Keratinocyte (primary cell): ENCODE results near the gene PIN1.

Experiments
- CTCF ChIP-seq, 3 experiments: IDR thresholded peaks in 1 of 3; conservative IDR thresholded peaks in 1 of 3; optimal IDR thresholded peaks in 1 of 3; 2 replicates in 2 of 3; 3 replicates in 1 of 3; pipeline versions ENCODE3 to v1.5.1; 2011; ENCODE audit warnings: low read length in 3 of 3, mild to moderate bottlenecking in 3 of 3, moderate library complexity in 2 of 3, control low read depth in 1 of 3, inconsistent platforms in 1 of 3; ENCODE audit not compliant: insufficient read depth in 2 of 3; ENCODE audit errors: extremely low read depth in 1 of 3
- EZH2 ChIP-seq: IDR thresholded peaks from one replicate; pipeline ENCODE4 v1.6.1; 2012; ENCODE audit warnings: inconsistent platforms, mild to moderate bottlenecking, low read length, moderate library complexity

GRCh38 chr19:9860407-9860806 is 25.3 kb downstream of the PIN1 start:
- TF ChIP-seq CTCF (optimal IDR thresholded peaks at IDR 0.05 in 1 of 3, IDR thresholded peaks at IDR 0.05 in 1 of 3, conservative IDR thresholded peaks at IDR 0.05 in 1 of 3; ENCODE audit: extremely low read depth in 1 of 3, insufficient read depth in 2 of 3, low read length in 3 of 3), result no peak
- TF ChIP-seq EZH2, result no peak
